ENCODE results near the gene TRIM26. TPM values are rescaled to one million over a fixed set of nuclear protein-coding genes. Genes with fewer than 3 reads are reported as not detected.

The TRIM26 gene
- total and polyA plus RNA-seq, 2 of the 13 experiments (the other 11 are each of a cell fraction or from before 2014, with no cell fraction given) = 27.1 to 38.7 TPM

DNA sequence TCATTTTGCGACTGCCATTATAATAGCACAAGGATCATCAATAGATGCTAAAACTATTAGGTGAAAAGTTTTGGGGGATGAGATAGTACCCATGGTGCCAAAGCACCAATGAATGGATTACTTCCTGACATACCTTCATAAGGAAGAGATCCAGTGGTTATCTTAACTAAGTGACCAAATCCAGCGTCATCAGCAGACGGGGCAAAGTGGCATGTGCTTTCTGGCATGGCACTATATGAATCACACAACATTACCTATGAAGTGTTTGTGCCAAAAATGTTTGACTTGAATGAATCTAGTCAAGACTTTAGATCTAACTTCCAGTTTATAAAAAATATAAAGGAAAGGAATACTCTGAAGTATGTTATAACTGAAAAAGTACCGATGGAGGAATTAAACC lies 10.8 kb downstream of the TRIM26 start:
- in situ Hi-C loops (cut with HindIII; ENCODE audit: extremely low pct_ligation_motif_present, low pct_unique_long_range_greater_than_20kb) (no loop called here), intact Hi-C loops (cut with micrococcal nuclease; ENCODE audit: unreplicated experiment) (no loop called here)
- no peak overlapping the region for H2AFZ ChIP-seq (ENCODE audit: low read length)
- peaks cover 55% of the 10 kb centered on the region for H3K79me2 ChIP-seq (ENCODE audit: insufficient read depth, low read length)
- BruUV-seq (replicated peaks) = no TSS peak
- no peaks in the 10 kb centered on the region for H3K27me3 ChIP-seq (ENCODE audit: control insufficient read depth in 1 of 2, insufficient read depth in 2 of 2, low read length in 2 of 2)
- peaks cover 23 to 43% of the 10 kb centered on the region in 2 experiments for H3K36me3 ChIP-seq (replicated peaks in 1 of 2; ENCODE audit: control insufficient read depth in 1 of 2, insufficient read depth in 2 of 2, low read length in 2 of 2)
- H3K4me1 ChIP-seq (ENCODE audit: insufficient read depth, low read length) = peaks cover 60% of the 10 kb centered on the region
- no peak overlapping the region for H3K27ac ChIP-seq (ENCODE audit: extremely low read length, insufficient read depth, low read length)
- FAIRE-seq (no peak), ATAC-seq (no peak), DNase-seq (ENCODE audit: low spot score) (no peak)
- no peaks in the 10 kb centered on the region for H3K9me3 ChIP-seq (ENCODE audit: low read length)
- no peak overlapping the region for H3K4me3 ChIP-seq (replicated peaks in 1 of 3; ENCODE audit: insufficient read depth in 1 of 3, low read depth in 2 of 3, low read length in 3 of 3)
- CTCF ChIA-PET (ENCODE audit: low intra/inter-chr PET ratio, low total read pairs) = no interaction called here
- H3K4me2 ChIP-seq (ENCODE audit: low read depth, low read length) = no peak overlapping the region
- no peak overlapping the region for H3K9ac ChIP-seq (ENCODE audit: insufficient read depth, low read depth, low read length)
- no peak for TF ChIP-seq STAT5B (CRISPR knock-in tag; IDR thresholded peaks at IDR 0.05)
- TF ChIP-seq ZNF703 (CRISPR knock-in tag; IDR thresholded peaks at IDR 0.05; ENCODE audit: borderline replicate concordance) = no peak
- TF ChIP-seq, protein P1, sequence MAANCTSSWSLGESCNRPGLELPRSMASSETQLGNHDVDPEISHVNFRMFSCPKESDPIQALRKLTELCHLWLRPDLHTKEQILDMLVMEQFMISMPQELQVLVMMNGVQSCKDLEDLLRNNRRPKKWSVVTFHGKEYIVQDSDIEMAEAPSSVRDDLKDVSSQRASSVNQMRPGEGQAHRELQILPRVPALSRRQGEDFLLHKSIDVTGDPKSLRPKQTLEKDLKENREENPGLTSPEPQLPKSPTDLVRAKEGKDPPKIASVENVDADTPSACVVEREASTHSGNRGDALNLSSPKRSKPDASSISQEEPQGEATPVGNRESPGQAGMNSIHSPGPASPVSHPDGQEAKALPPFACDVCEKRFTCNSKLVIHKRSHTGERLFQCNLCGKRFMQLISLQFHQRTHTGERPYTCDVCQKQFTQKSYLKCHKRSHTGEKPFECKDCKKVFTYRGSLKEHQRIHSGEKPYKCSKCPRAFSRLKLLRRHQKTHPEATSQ (CRISPR knock-in tag; IDR thresholded peaks at IDR 0.05; ENCODE audit: borderline replicate concordance) = no peak
- no peak for TF ChIP-seq ZC3H4 (CRISPR knock-in tag; IDR thresholded peaks at IDR 0.05; ENCODE audit: borderline replicate concordance)
- TF ChIP-seq ZNF234 (CRISPR knock-in tag; conservative IDR thresholded peaks at IDR 0.05) = no peak
- TF ChIP-seq SOX6 (IDR thresholded peaks at IDR 0.05) = no peak
- no peak for TF ChIP-seq SOX6 (CRISPR knock-in tag; IDR thresholded peaks at IDR 0.05)
- no peak for TF ChIP-seq ZNF432 (CRISPR knock-in tag; IDR thresholded peaks at IDR 0.05; ENCODE audit: borderline replicate concordance)
- TF ChIP-seq, protein P2, sequence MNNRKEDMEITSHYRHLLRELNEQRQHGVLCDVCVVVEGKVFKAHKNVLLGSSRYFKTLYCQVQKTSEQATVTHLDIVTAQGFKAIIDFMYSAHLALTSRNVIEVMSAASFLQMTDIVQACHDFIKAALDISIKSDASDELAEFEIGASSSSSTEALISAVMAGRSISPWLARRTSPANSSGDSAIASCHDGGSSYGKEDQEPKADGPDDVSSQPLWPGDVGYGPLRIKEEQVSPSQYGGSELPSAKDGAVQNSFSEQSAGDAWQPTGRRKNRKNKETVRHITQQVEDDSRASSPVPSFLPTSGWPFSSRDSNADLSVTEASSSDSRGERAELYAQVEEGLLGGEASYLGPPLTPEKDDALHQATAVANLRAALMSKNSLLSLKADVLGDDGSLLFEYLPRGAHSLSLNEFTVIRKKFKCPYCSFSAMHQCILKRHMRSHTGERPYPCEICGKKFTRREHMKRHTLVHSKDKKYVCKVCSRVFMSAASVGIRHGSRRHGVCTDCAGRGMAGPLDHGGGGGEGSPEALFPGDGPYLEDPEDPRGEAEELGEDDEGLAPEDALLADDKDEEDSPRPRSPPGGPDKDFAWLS (CRISPR knock-in tag; IDR thresholded peaks at IDR 0.05; ENCODE audit: borderline replicate concordance) = no peak
- TF ChIP-seq, protein P3, sequence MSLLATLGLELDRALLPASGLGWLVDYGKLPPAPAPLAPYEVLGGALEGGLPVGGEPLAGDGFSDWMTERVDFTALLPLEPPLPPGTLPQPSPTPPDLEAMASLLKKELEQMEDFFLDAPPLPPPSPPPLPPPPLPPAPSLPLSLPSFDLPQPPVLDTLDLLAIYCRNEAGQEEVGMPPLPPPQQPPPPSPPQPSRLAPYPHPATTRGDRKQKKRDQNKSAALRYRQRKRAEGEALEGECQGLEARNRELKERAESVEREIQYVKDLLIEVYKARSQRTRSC (CRISPR knock-in tag; IDR thresholded peaks at IDR 0.05; ENCODE audit: low read depth) = no peak
- TF ChIP-seq, protein P4, sequence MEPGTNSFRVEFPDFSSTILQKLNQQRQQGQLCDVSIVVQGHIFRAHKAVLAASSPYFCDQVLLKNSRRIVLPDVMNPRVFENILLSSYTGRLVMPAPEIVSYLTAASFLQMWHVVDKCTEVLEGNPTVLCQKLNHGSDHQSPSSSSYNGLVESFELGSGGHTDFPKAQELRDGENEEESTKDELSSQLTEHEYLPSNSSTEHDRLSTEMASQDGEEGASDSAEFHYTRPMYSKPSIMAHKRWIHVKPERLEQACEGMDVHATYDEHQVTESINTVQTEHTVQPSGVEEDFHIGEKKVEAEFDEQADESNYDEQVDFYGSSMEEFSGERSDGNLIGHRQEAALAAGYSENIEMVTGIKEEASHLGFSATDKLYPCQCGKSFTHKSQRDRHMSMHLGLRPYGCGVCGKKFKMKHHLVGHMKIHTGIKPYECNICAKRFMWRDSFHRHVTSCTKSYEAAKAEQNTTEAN (CRISPR knock-in tag; conservative IDR thresholded peaks at IDR 0.05) = no peak
- TF ChIP-seq, protein P5, sequence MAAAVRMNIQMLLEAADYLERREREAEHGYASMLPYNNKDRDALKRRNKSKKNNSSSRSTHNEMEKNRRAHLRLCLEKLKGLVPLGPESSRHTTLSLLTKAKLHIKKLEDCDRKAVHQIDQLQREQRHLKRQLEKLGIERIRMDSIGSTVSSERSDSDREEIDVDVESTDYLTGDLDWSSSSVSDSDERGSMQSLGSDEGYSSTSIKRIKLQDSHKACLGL (CRISPR knock-in tag; IDR thresholded peaks at IDR 0.05) = no peak
- TF ChIP-seq, protein P6, sequence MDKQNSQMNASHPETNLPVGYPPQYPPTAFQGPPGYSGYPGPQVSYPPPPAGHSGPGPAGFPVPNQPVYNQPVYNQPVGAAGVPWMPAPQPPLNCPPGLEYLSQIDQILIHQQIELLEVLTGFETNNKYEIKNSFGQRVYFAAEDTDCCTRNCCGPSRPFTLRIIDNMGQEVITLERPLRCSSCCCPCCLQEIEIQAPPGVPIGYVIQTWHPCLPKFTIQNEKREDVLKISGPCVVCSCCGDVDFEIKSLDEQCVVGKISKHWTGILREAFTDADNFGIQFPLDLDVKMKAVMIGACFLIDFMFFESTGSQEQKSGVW (CRISPR knock-in tag; IDR thresholded peaks at IDR 0.05; ENCODE audit: borderline replicate concordance) = no peak
- TF ChIP-seq, protein P7, sequence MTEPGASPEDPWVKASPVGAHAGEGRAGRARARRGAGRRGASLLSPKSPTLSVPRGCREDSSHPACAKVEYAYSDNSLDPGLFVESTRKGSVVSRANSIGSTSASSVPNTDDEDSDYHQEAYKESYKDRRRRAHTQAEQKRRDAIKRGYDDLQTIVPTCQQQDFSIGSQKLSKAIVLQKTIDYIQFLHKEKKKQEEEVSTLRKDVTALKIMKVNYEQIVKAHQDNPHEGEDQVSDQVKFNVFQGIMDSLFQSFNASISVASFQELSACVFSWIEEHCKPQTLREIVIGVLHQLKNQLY (CRISPR knock-in tag; IDR thresholded peaks at IDR 0.05) = no peak
- TF ChIP-seq MIER3 (CRISPR knock-in tag; IDR thresholded peaks at IDR 0.05; ENCODE audit: borderline replicate concordance) = no peak
- no peak for TF ChIP-seq ZNF225 (CRISPR knock-in tag; IDR thresholded peaks at IDR 0.05)
- no peak for TF ChIP-seq ZSCAN12 (CRISPR knock-in tag; IDR thresholded peaks at IDR 0.05)
- POLR2A ChIA-PET = no interaction called here
- H4K20me1 ChIP-seq (ENCODE audit: insufficient read depth, low read length) = no peaks in the 10 kb centered on the region
- 98% methylated on average over 4 of the region's 4 CpGs for WGBS (ENCODE audit: low lambda C conversion rate)
